ENCODE data around the gene HSDL1. TPM values are rescaled to one million over a fixed set of nuclear protein-coding genes. Genes with fewer than 3 reads are reported as not detected.

Gene HSDL1
- total and polyA plus RNA-seq, 10 of the 15 experiments (the other 5 are each of a cell fraction or from before 2014, with no cell fraction given), result 2.0 to 13.4 (median 5.6) TPM

DNA sequence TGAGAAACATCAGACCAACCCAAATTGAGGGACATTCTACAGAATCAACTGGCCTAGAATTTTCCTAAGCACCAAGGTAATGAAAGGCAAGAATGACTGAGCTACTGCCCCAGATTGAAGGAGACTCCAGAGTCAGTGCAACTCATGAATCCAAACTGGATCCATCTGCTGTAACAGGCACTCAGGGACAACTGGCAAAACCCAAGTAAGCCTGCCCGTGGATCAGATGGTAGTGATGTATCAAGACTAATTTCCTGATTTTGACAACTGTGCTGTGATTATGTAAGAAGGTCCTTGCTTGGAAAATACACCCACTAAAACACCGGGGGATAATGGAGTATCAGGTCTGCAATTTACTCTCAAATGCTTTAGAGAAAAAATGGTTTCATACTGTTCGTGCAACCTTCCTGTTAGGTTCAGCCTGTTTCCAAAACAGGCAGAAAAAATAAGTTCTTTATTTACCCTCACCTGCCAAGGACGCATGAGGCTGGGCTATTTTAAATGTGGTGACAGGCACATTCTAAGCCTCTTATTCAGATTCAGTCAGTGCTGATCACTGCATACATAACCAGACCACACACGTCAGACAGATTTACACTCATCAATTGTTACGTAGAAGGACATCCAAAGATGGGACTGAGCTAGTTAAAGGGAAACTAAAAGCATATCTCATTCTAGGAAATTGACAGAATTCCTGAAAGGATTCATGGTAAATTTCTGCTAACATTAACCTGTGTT, 35.2 kb downstream of the HSDL1 start:
- in situ Hi-C loops (cut with MboI), result no loop called here
- ATAC-seq, result peak; percentile 45
- CTCF ChIA-PET, result no interaction called here

GRCh38 chr16:84107921-84108320, 37.1 kb downstream of the HSDL1 start:
- in situ Hi-C loops (cut with MboI), result no loop called here
- no peak overlapping the region for H3K9ac ChIP-seq (ENCODE audit: control insufficient read depth, insufficient read depth, low read length)
- H3K4me3 ChIP-seq, result no peak overlapping the region
- H3K4me1 ChIP-seq (ENCODE audit: control insufficient read depth, insufficient read depth, low read length), result peaks cover 15% of the 10 kb centered on the region
- ATAC-seq, result no peak
- no TSS peak for BruUV-seq (replicated peaks)
- no peak overlapping the region for H2AFZ ChIP-seq (ENCODE audit: control insufficient read depth, low read depth, low read length)
- H3K79me2 ChIP-seq (ENCODE audit: control insufficient read depth, insufficient read depth, low read length), result peaks cover 35% of the 10 kb centered on the region
- 0 out of 2 replicates have a peak, but pooled peaks cover 4% of the 10 kb centered on the region for H4K20me1 ChIP-seq (ENCODE audit: control insufficient read depth, insufficient read depth)
- no peak overlapping the region for H3K4me2 ChIP-seq (ENCODE audit: control insufficient read depth, insufficient read depth)
- H3K36me3 ChIP-seq (ENCODE audit: control insufficient read depth in 2 of 2, insufficient read depth in 2 of 2, low read length in 1 of 2), result no peaks in the 10 kb centered on the region
- 74% methylated on average over 2 of the region's 2 CpGs for WGBS (ENCODE audit: insufficient coverage, insufficient replicate concordance, low lambda C conversion rate, missing lambda C conversion rate)
- FAIRE-seq, result no peak
- intact Hi-C loops (cut with micrococcal nuclease; ENCODE audit: unreplicated experiment), result no loop called here
- H3K27me3 ChIP-seq (replicated peaks in 1 of 2; ENCODE audit: control insufficient read depth in 2 of 2, insufficient read depth in 2 of 2, low read length in 1 of 2), result no peaks in the 10 kb centered on the region
- RAD21 ChIA-PET (ENCODE audit: unreplicated experiment), result no interaction called here
- POLR2A ChIA-PET, result no interaction called here
- DNase-seq (ENCODE audit: low read depth, low spot score), result no peak
- no peaks in the 10 kb centered on the region for H3K9me3 ChIP-seq (replicated peaks; ENCODE audit: control insufficient read depth, insufficient read depth, low read length)
- SMC1A ChIA-PET (ENCODE audit: uncharacterized antibody, unreplicated experiment), result no interaction called here
- H3K27ac ChIP-seq (ENCODE audit: control insufficient read depth, insufficient read depth), result no peak overlapping the region
- CTCF ChIA-PET, result interaction anchor here (1.0 to 1.2 kb wide), 2 partner anchors 20 to 42 kb away, joined by 3 read pairs; no protein-coding TSS in a partner anchor
- TF ChIP-seq ZBTB4 (CRISPR knock-in tag; IDR thresholded peaks at IDR 0.05) (no peak), MEF2A (IDR thresholded peaks at IDR 0.05; ENCODE audit: insufficient read depth, low read depth, low read length) (no peak)
- TF ChIP-seq, protein P1, sequence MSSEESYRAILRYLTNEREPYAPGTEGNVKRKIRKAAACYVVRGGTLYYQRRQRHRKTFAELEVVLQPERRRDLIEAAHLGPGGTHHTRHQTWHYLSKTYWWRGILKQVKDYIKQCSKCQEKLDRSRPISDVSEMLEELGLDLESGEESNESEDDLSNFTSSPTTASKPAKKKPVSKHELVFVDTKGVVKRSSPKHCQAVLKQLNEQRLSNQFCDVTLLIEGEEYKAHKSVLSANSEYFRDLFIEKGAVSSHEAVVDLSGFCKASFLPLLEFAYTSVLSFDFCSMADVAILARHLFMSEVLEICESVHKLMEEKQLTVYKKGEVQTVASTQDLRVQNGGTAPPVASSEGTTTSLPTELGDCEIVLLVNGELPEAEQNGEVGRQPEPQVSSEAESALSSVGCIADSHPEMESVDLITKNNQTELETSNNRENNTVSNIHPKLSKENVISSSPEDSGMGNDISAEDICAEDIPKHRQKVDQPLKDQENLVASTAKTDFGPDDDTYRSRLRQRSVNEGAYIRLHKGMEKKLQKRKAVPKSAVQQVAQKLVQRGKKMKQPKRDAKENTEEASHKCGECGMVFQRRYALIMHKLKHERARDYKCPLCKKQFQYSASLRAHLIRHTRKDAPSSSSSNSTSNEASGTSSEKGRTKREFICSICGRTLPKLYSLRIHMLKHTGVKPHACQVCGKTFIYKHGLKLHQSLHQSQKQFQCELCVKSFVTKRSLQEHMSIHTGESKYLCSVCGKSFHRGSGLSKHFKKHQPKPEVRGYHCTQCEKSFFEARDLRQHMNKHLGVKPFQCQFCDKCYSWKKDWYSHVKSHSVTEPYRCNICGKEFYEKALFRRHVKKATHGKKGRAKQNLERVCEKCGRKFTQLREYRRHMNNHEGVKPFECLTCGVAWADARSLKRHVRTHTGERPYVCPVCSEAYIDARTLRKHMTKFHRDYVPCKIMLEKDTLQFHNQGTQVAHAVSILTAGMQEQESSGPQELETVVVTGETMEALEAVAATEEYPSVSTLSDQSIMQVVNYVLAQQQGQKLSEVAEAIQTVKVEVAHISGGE (CRISPR knock-in tag; IDR thresholded peaks at IDR 0.05), result no peak

More for the DNA sequence above, 35.2 kb downstream of the HSDL1 start:
- Histone ChIP-seq H3K4me1 (ENCODE audit: control insufficient read depth, insufficient read depth, low read length) (peaks cover 15% of the 10 kb centered on the region), H3K79me2 (ENCODE audit: control insufficient read depth, insufficient read depth, low read length) (peaks cover 45% of the 10 kb centered on the region), H4K20me1 (ENCODE audit: control insufficient read depth, insufficient read depth) (0 out of 2 replicates have a peak, but pooled peaks cover 4% of the 10 kb centered on the region), H3K36me3 (ENCODE audit: control insufficient read depth in 2 of 2, insufficient read depth in 2 of 2, low read length in 1 of 2) (no peaks in the 10 kb centered on the region), H3K27ac (ENCODE audit: control insufficient read depth, insufficient read depth) (0 out of 2 replicates have a peak overlapping the region, but pooled peaks have one; percentile 13), H2AFZ (ENCODE audit: control insufficient read depth, low read depth, low read length) (no peak overlapping the region), H3K9me3 (replicated peaks; ENCODE audit: control insufficient read depth, insufficient read depth, low read length) (no peaks in the 10 kb centered on the region), H3K4me2 (ENCODE audit: control insufficient read depth, insufficient read depth) (peak overlapping the region; percentile 35), H3K9ac (ENCODE audit: control insufficient read depth, insufficient read depth, low read length) (no peak overlapping the region), H3K27me3 (replicated peaks in 1 of 2; ENCODE audit: control insufficient read depth in 2 of 2, insufficient read depth in 2 of 2, low read length in 1 of 2) (no peaks in the 10 kb centered on the region), H3K4me3 (no peak overlapping the region)
- ChIA-PET POLR2A (no interaction called here), SMC1A (ENCODE audit: uncharacterized antibody, unreplicated experiment) (interaction anchor here (1.6 kb wide), 1 partner anchor 9 kb away, joined by 4 read pairs; no protein-coding TSS in a partner anchor), RAD21 (ENCODE audit: unreplicated experiment) (no interaction called here)
- no peak for FAIRE-seq
- TSS peak; percentile 17 for BruUV-seq (replicated peaks)
- TF ChIP-seq NBN (IDR thresholded peaks at IDR 0.05) (no peak), ESRRA (IDR thresholded peaks at IDR 0.05; ENCODE audit: low read length) (no peak)
- TF ChIP-seq, protein P2, sequence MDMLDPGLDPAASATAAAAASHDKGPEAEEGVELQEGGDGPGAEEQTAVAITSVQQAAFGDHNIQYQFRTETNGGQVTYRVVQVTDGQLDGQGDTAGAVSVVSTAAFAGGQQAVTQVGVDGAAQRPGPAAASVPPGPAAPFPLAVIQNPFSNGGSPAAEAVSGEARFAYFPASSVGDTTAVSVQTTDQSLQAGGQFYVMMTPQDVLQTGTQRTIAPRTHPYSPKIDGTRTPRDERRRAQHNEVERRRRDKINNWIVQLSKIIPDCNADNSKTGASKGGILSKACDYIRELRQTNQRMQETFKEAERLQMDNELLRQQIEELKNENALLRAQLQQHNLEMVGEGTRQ (IDR thresholded peaks at IDR 0.05; ENCODE audit: borderline replicate concordance, low read depth, low read length), result no peak
- intact Hi-C loops (cut with micrococcal nuclease; ENCODE audit: unreplicated experiment), result no loop called here
- DNase-seq (ENCODE audit: low read depth, low spot score), result no peak
- WGBS (ENCODE audit: insufficient coverage, insufficient replicate concordance, low lambda C conversion rate, missing lambda C conversion rate), result 75% methylated on average over 6 of the region's 6 CpGs
